Progenitor cell of endocrine pancreas (in vitro differentiated cells): Measurements from ENCODE around the gene ZNF841. TPM values are rescaled to one million over a fixed set of nuclear protein-coding genes. Genes with fewer than 3 reads are reported as not detected.
"Not testable (repeated sequence)": the region's sequence is repeated elsewhere in the genome, so short reads cannot be mapped to it uniquely, and the experiment has no call there.

Experiments used
- DNase-seq: peaks from one replicate; pipeline ENCODE4 v3.0.0; 2021; ENCODE audit warnings: low spot score; ENCODE audit not compliant: unreplicated experiment
- H3K27ac Mint-ChIP-seq: 2 replicates; pipeline ENCODE4 v1.8.0; 2021; ENCODE audit warnings: mild to moderate bottlenecking, moderate library complexity, mixed read lengths
- H3K27me3 Mint-ChIP-seq: 2 replicates; pipeline ENCODE4 v1.8.0; 2021; ENCODE audit warnings: mixed read lengths
- H3K36me3 Mint-ChIP-seq: 2 replicates; pipeline ENCODE4 v1.8.0; 2022; ENCODE audit warnings: mixed read lengths; ENCODE audit not compliant: insufficient read depth
- H3K4me1 Mint-ChIP-seq: 2 replicates; pipeline ENCODE4 v1.8.0; 2021; ENCODE audit warnings: low read depth, mixed read lengths
- H3K4me3 Mint-ChIP-seq: 2 replicates; pipeline ENCODE4 v1.8.0; 2021; ENCODE audit warnings: low read depth, mild to moderate bottlenecking, moderate library complexity, mixed read lengths
- H3K9me3 Mint-ChIP-seq: 2 replicates; pipeline ENCODE4 v1.8.0; 2021; ENCODE audit warnings: low read depth, mixed read lengths
- CTCF ChIP-seq: fragments of 200-600 bp; sonication (generic); IDR thresholded peaks from one replicate; pipeline ENCODE4 v1.5.0; 2021; ENCODE audit warnings: antibody characterized with exemption, mild to moderate bottlenecking; ENCODE audit not compliant: unreplicated experiment
- total RNA-seq: library from RNA; stranded (reverse); gene quantifications from 2 replicates; pipeline ENCODE4 v1.2.1, GENCODE V29; 2021

The ZNF841 gene
- total RNA-seq, 1 donor from 2014 or later, result 30.7 TPM

GRCh38 chr19:52034051-52034728 is 61.4 kb downstream of the ZNF841 start:
- TF ChIP-seq CTCF, result no peak
- H3K27me3 Mint-ChIP-seq, result no peaks in the 10 kb centered on the region
- peaks cover 67% of the 10 kb centered on the region for H3K9me3 Mint-ChIP-seq
- no peak overlapping the region for H3K4me3 Mint-ChIP-seq
- H3K4me1 Mint-ChIP-seq, result no peaks in the 10 kb centered on the region
- H3K36me3 Mint-ChIP-seq, result peaks cover 81% of the 10 kb centered on the region
- no peak for DNase-seq
- H3K27ac Mint-ChIP-seq, result peak overlapping the region; percentile 89

- no peak for DNase-seq
- Mint-ChIP-seq H3K36me3 (peaks cover 64% of the 10 kb centered on the region), H3K27ac (peak overlapping the region; percentile 96), H3K4me1 (peaks cover 16% of the 10 kb centered on the region), H3K4me3 (peak overlapping the region; percentile 97), H3K27me3 (no peaks in the 10 kb centered on the region), H3K9me3 (peaks cover 45% of the 10 kb centered on the region)
- TF ChIP-seq CTCF, result no peak
Observed at GRCh38 chr19:52028780-52029123, 66.8 kb downstream of the ZNF841 start.

- TF ChIP-seq CTCF, result no peak
- Mint-ChIP-seq H3K4me1 (peaks cover 16% of the 10 kb centered on the region), H3K27ac (peak within 1 kb of the TSS; percentile 96), H3K27me3 (no peaks in the 10 kb centered on the region), H3K9me3 (peaks cover 47% of the 10 kb centered on the region), H3K4me3 (peak within 1 kb of the TSS; percentile 97), H3K36me3 (peaks cover 64% of the 10 kb centered on the region)
- peak; percentile 68 for DNase-seq
Observed at GRCh38 chr19:52028027-52028779, 67.4 kb downstream of the ZNF841 start, which contains the start of gene ZNF614. ZNF614 (minus strand) TSS chr19:52028379; CDS start chr19:52025745, 2,634 bp downstream.

- H3K27me3 Mint-ChIP-seq, DNase-seq: not testable (repeated sequence)
- Mint-ChIP-seq H3K9me3 (peaks cover 49% of the 10 kb centered on the region), H3K4me3 (peak overlapping the region; percentile 97), H3K27ac (peak overlapping the region; percentile 86), H3K36me3 (peaks cover 69% of the 10 kb centered on the region), H3K4me1 (peaks cover 16% of the 10 kb centered on the region)
Observed at GRCh38 chr19:52026255-52026990, 69.1 kb downstream of the ZNF841 start.

- not testable (repeated sequence) for DNase-seq, H3K27ac Mint-ChIP-seq, H3K27me3 Mint-ChIP-seq
- Mint-ChIP-seq H3K9me3 (peaks cover 57% of the 10 kb centered on the region), H3K36me3 (peaks cover 74% of the 10 kb centered on the region), H3K4me1 (peaks cover 16% of the 10 kb centered on the region), H3K4me3 (peak overlapping the region; percentile 19)
Observed at GRCh38 chr19:52024478-52024877, 71.1 kb downstream of the ZNF841 start.

GRCh38 chr19:52022193-52022592 is 73.4 kb downstream of the ZNF841 start:
- DNase-seq, result no peak
- Mint-ChIP-seq H3K27me3 (no peaks in the 10 kb centered on the region), H3K36me3 (peaks cover 90% of the 10 kb centered on the region), H3K9me3 (peaks cover 67% of the 10 kb centered on the region), H3K4me3 (no peak overlapping the region), H3K27ac (no peak overlapping the region), H3K4me1 (peaks cover 7% of the 10 kb centered on the region)
- no peak for TF ChIP-seq CTCF
